Sciatic nerve (tissue), 2 donors: ENCODE data around the gene CHST1. TPM values are rescaled to one million over a fixed set of nuclear protein-coding genes. Genes with fewer than 3 reads are reported as not detected.

Experiments
- ATAC-seq: fragments of 200-7000 bp; cut with Tn5 transposase; one replicate; pipeline ENCODE4 v1.9.1; 2020; ENCODE audit warnings: mild to moderate bottlenecking, moderate library complexity
- DNase-seq: peaks from one replicate; pipeline ENCODE4 v3.0.0-alpha.2; 2020; ENCODE audit warnings: low spot score
- intact Hi-C: fragments of 100-400 bp; cut with DNase I; formaldehyde crosslinking; loops from one replicate; pipeline ENCODE4 v1.14.2; 2022
- total RNA-seq: library from RNA; stranded (reverse); fragmentation: NEBNext Ultra II Directional; extraction: Animal tissue kit (Norgen Biotek cat#: 25700); gene quantifications from one replicate; pipeline ENCODE4 v1.2.1, GENCODE V29; 2021
- donor health status: DM: no; HTN: no; CAD: no.
- donor health status: DM: no; HTN: no; CAD: no.

CHST1 gene
- total RNA-seq, 1 donor from 2014 or later, result 2.1 TPM

- intact Hi-C loops, result no loop called here
- DNase-seq (no peak), ATAC-seq (no peak)
Measured at GRCh38 chr11:45676522-45677095, 11.2 kb upstream of the CHST1 start.

- ATAC-seq (no peak), DNase-seq (no peak)
- intact Hi-C loops, result no loop called here
Measured at GRCh38 chr11:45675646-45676045, 10.2 kb upstream of the CHST1 start.

- intact Hi-C loops, result no loop called here
- DNase-seq, result no peak
- no peak for ATAC-seq
Measured at GRCh38 chr11:45674481-45675190, 9.2 kb upstream of the CHST1 start.

- DNase-seq (no peak), ATAC-seq (no peak)
Measured at GRCh38 chr11:45673441-45673840, 8.0 kb upstream of the CHST1 start.

GRCh38 chr11:45672593-45672992 is 7.2 kb upstream of the CHST1 start:
- intact Hi-C loops, result no loop called here
- DNase-seq (no peak), ATAC-seq (no peak)

More at GRCh38 chr11:45673441-45673840, 8.0 kb upstream of the CHST1 start:
- intact Hi-C loops, result no loop called here

GRCh38 chr11:45671246-45672171 is 6.1 kb upstream of the CHST1 start:
- intact Hi-C loops, result no loop called here
- ATAC-seq, result peak; percentile 71
- DNase-seq, result no peak

GRCh38 chr11:45670386-45671135 is 5.1 kb upstream of the CHST1 start:
- DNase-seq, result no peak
- intact Hi-C loops, result no loop called here
- no peak for ATAC-seq

GRCh38 chr11:45669956-45670355 is 4.5 kb upstream of the CHST1 start:
- no peak for DNase-seq
- ATAC-seq, result no peak
- intact Hi-C loops, result no loop called here

- no peak for ATAC-seq
- DNase-seq, result no peak
- intact Hi-C loops, result no loop called here
Measured at GRCh38 chr11:45669146-45669545, 3.7 kb upstream of the CHST1 start.

- DNase-seq (no peak), ATAC-seq (no peak)
- intact Hi-C loops, result no loop called here
Measured at GRCh38 chr11:45667929-45668680, 2.7 kb upstream of the CHST1 start.

GRCh38 chr11:45666648-45667642 is 1.5 kb upstream of the CHST1 start:
- DNase-seq (no peak), ATAC-seq (no peak)
- intact Hi-C loops, result no loop called here

- peak; percentile 38 for ATAC-seq
- intact Hi-C loops, result no loop called here
- DNase-seq, result no peak
Measured at GRCh38 chr11:45665933-45666647, 668 bp upstream of the CHST1 start.

- intact Hi-C loops, result no loop called here
- ATAC-seq (peak; percentile 18), DNase-seq (no peak)
Measured at GRCh38 chr11:45664376-45665205, 831 bp downstream of the CHST1 start.

- no peak for DNase-seq
- intact Hi-C loops, result no loop called here
- ATAC-seq, result no peak
Measured at GRCh38 chr11:45663486-45664375, 1.7 kb downstream of the CHST1 start.
